OCI-LY1 (cell line): ENCODE results near the gene ITIH5.

Source experiments
- H2AFZ ChIP-seq: fragments of 200-600 bp; sonication (generic), shearing (Covaris generic); 2 replicates; pipeline ENCODE4 v1.6.0; 2014; ENCODE audit warnings: antibody characterized with exemption, mild to moderate bottlenecking, low read length
- H3F3A ChIP-seq: fragments of 200-600 bp; sonication (generic), shearing (Covaris generic); 2 replicates; pipeline ENCODE4 v1.6.0; 2014; ENCODE audit warnings: mild to moderate bottlenecking, antibody characterized with exemption, low read length, moderate library complexity; ENCODE audit not compliant: insufficient read depth
- H3K27ac ChIP-seq: fragments of 200-600 bp; sonication (generic); 2 replicates; pipeline ENCODE4 v1.5.1; 2014; ENCODE audit warnings: low read length, mixed run types, mild to moderate bottlenecking, low read depth; ENCODE audit not compliant: poor library complexity, severe bottlenecking
- H3K27me3 ChIP-seq: fragments of 200-600 bp; sonication (generic); 2 replicates; pipeline ENCODE4 v1.6.0; 2014; ENCODE audit warnings: antibody characterized with exemption, mild to moderate bottlenecking, low read length, moderate library complexity; ENCODE audit not compliant: insufficient read depth
- H3K36me3 ChIP-seq: fragments of 200-600 bp; sonication (generic); 2 replicates; pipeline ENCODE4 v1.6.1; 2014; ENCODE audit warnings: mild to moderate bottlenecking, antibody characterized with exemption, low read length, moderate library complexity, mixed read lengths; ENCODE audit not compliant: insufficient read depth
- H3K4me1 ChIP-seq: fragments of 200-600 bp; sonication (generic); 2 replicates; pipeline ENCODE4 v1.5.1; 2014; ENCODE audit warnings: mild to moderate bottlenecking, low read length, moderate library complexity; ENCODE audit not compliant: insufficient read depth, severe bottlenecking
- H3K4me2 ChIP-seq: fragments of 200-600 bp; sonication (generic), shearing (Covaris generic); 2 replicates; pipeline ENCODE4 v1.6.1; 2014; ENCODE audit warnings: low read length
- H3K4me3 ChIP-seq: fragments of 200-600 bp; sonication (generic); 2 replicates; pipeline ENCODE4 v1.5.1; 2014; ENCODE audit warnings: low read length, low read depth, mild to moderate bottlenecking, mixed read lengths; ENCODE audit not compliant: poor library complexity, severe bottlenecking
- H3K79me2 ChIP-seq: fragments of 200-600 bp; shearing (Covaris generic); 2 replicates; pipeline ENCODE4 v1.6.1; 2016; ENCODE audit warnings: mixed run types, low read length, mixed read lengths; ENCODE audit not compliant: insufficient read depth
- H3K9ac ChIP-seq: fragments of 200-600 bp; sonication (generic), shearing (Covaris generic); 2 replicates; pipeline ENCODE4 v1.6.1; 2014; ENCODE audit warnings: mild to moderate bottlenecking, low read length, mixed read lengths
- H3K9me2 ChIP-seq: fragments of 200-600 bp; sonication (generic), shearing (Covaris generic); 2 replicates; pipeline ENCODE4 v1.6.1; 2014; ENCODE audit warnings: low read depth, mild to moderate bottlenecking, low read length, mixed read lengths
- H3K9me3 ChIP-seq: fragments of 200-600 bp; shearing (Covaris generic); 2 replicates; pipeline ENCODE4 v1.6.1; 2014; ENCODE audit warnings: low read length, mixed read lengths
- H4K20me1 ChIP-seq: fragments of 200-600 bp; sonication (generic), shearing (Covaris generic); 2 replicates; pipeline ENCODE4 v1.6.0; 2016; ENCODE audit warnings: mild to moderate bottlenecking, low read length; ENCODE audit not compliant: insufficient read depth
- CTCF ChIP-seq: fragments of 200-600 bp; sonication (generic), shearing (Covaris generic); IDR thresholded peaks from 2 replicates; pipeline ENCODE4 v1.5.1; 2017; ENCODE audit warnings: mild to moderate bottlenecking, antibody characterized with exemption, low read length, moderate library complexity, mixed read lengths
- EZH2 ChIP-seq: fragments of 200-600 bp; sonication (generic), shearing (Covaris generic); IDR thresholded peaks from 2 replicates; pipeline ENCODE4 v1.8.0; 2017; ENCODE audit warnings: borderline replicate concordance, mixed run types, mild to moderate bottlenecking, antibody characterized with exemption, low read length, moderate library complexity, mixed read lengths

Gene ITIH5

GRCh38 chr10:7519351-7519750 lies 147.4 kb downstream of the ITIH5 start:
- Histone ChIP-seq H3K9me2 (no peaks in the 10 kb centered on the region), H3K9me3 (peaks cover 3% of the 10 kb centered on the region; the same call in 1 of the 2 replicates), H3K36me3 (no peaks in the 10 kb centered on the region), H3K79me2 (no peaks in the 10 kb centered on the region), H3K4me2 (no peak overlapping the region), H4K20me1 (no peaks in the 10 kb centered on the region), H3K27ac (no peak overlapping the region), H2AFZ (no peak overlapping the region), H3K27me3 (no peaks in the 10 kb centered on the region), H3K9ac (no peak overlapping the region), H3K4me3 (no peak overlapping the region), H3K4me1 (peaks cover 36% of the 10 kb centered on the region), H3F3A (no peaks in the 10 kb centered on the region)
- TF ChIP-seq EZH2: no peak

GRCh38 chr10:7518693-7519092 lies 148.1 kb downstream of the ITIH5 start:
- Histone ChIP-seq H3K4me1 (peaks cover 39% of the 10 kb centered on the region), H3F3A (no peaks in the 10 kb centered on the region), H4K20me1 (no peaks in the 10 kb centered on the region), H3K4me3 (no peak overlapping the region), H3K4me2 (no peak overlapping the region), H3K36me3 (no peaks in the 10 kb centered on the region), H3K9me3 (no peaks in the 10 kb centered on the region; the same call in 1 of the 2 replicates), H2AFZ (no peak overlapping the region), H3K9me2 (no peaks in the 10 kb centered on the region), H3K79me2 (no peaks in the 10 kb centered on the region), H3K9ac (no peak overlapping the region), H3K27me3 (no peaks in the 10 kb centered on the region), H3K27ac (peak overlapping the region; percentile 38)
- TF ChIP-seq CTCF: no peak
- TF ChIP-seq EZH2: no peak

- H3K9me2 ChIP-seq: no peaks in the 10 kb centered on the region
- no peak for TF ChIP-seq EZH2
- TF ChIP-seq CTCF: no peak
- H3K79me2 ChIP-seq: no peaks in the 10 kb centered on the region
- no peaks in the 10 kb centered on the region for H3K27me3 ChIP-seq
- no peak overlapping the region for H3K9ac ChIP-seq
- H3F3A ChIP-seq: no peaks in the 10 kb centered on the region
- no peaks in the 10 kb centered on the region for H4K20me1 ChIP-seq
- H3K27ac ChIP-seq: peak overlapping the region; percentile 43
- H3K36me3 ChIP-seq: no peaks in the 10 kb centered on the region
- peaks cover 6% of the 10 kb centered on the region for H3K9me3 ChIP-seq
- no peak overlapping the region for H3K4me3 ChIP-seq
- 0 out of 2 replicates have a peak overlapping the region, but pooled peaks have one; percentile 22 for H3K4me2 ChIP-seq
- H3K4me1 ChIP-seq: peaks cover 46% of the 10 kb centered on the region
- no peak overlapping the region for H2AFZ ChIP-seq
These were observed 151.3 kb downstream of the ITIH5 start for GRCh38 chr10:7515439-7515838.

GRCh38 chr10:7513936-7514335 lies 152.8 kb downstream of the ITIH5 start:
- no peak for TF ChIP-seq CTCF
- no peak for TF ChIP-seq EZH2
- Histone ChIP-seq H3K4me1 (peaks cover 44% of the 10 kb centered on the region), H4K20me1 (no peaks in the 10 kb centered on the region), H3K4me3 (no peak overlapping the region), H3K9me2 (no peaks in the 10 kb centered on the region), H3K4me2 (no peak overlapping the region), H3K79me2 (no peaks in the 10 kb centered on the region), H3K9ac (no peak overlapping the region), H3F3A (no peaks in the 10 kb centered on the region), H3K27me3 (no peaks in the 10 kb centered on the region), H3K36me3 (no peaks in the 10 kb centered on the region), H2AFZ (no peak overlapping the region), H3K27ac (peak overlapping the region; percentile 30), H3K9me3 (peaks cover 16% of the 10 kb centered on the region)
